GM23248 (cell line): ENCODE measurements around the gene CYB561A3. TPM values are rescaled to one million over a fixed set of nuclear protein-coding genes. Genes with fewer than 3 reads are reported as not detected.

Experiments used
- DNase-seq: peaks from one replicate; pipeline ENCODE4 v3.0.0-alpha.2; 2015
- H2AFZ ChIP-seq: fragments of 200-600 bp; sonication (generic); 2 replicates; pipeline ENCODE4 v1.6.1; 2016; ENCODE audit warnings: antibody characterized with exemption
- H3F3A ChIP-seq: fragments of 200-600 bp; sonication (generic); 2 replicates; pipeline ENCODE4 v1.6.1; 2016; ENCODE audit warnings: mild to moderate bottlenecking, antibody characterized with exemption, mixed run types; ENCODE audit not compliant: insufficient read depth
- H3K27ac ChIP-seq: fragments of 200-600 bp; sonication (generic); 2 replicates; pipeline ENCODE4 v1.5.1; 2016; ENCODE audit warnings: mild to moderate bottlenecking
- H3K27me3 ChIP-seq: fragments of 200-600 bp; sonication (generic); replicated peaks from 2 replicates; pipeline ENCODE4 v1.6.1; 2016; ENCODE audit warnings: mild to moderate bottlenecking; ENCODE audit not compliant: insufficient read depth
- H3K36me3 ChIP-seq: fragments of 200-600 bp; sonication (generic); 2 replicates; pipeline ENCODE4 v1.6.1; 2016; ENCODE audit warnings: low read depth, mild to moderate bottlenecking
- H3K4me1 ChIP-seq: fragments of 200-600 bp; sonication (generic); 2 replicates; pipeline ENCODE4 v1.6.1; 2016; ENCODE audit warnings: mild to moderate bottlenecking; ENCODE audit not compliant: insufficient read depth
- H3K4me2 ChIP-seq: fragments of 200-600 bp; sonication (generic); one replicate; pipeline ENCODE4 v1.6.1; 2016; ENCODE audit warnings: mild to moderate bottlenecking; ENCODE audit not compliant: unreplicated experiment
- H3K4me3 ChIP-seq: fragments of 200-600 bp; sonication (generic); 2 replicates; pipeline ENCODE4 v1.5.1; 2016; ENCODE audit warnings: mild to moderate bottlenecking
- H3K79me2 ChIP-seq: fragments of 200-600 bp; sonication (generic); 2 replicates; pipeline ENCODE4 v1.6.1; 2016; ENCODE audit warnings: mild to moderate bottlenecking; ENCODE audit not compliant: insufficient read depth
- H3K9ac ChIP-seq: fragments of 200-600 bp; sonication (generic); 2 replicates; pipeline ENCODE4 v1.6.1; 2016; ENCODE audit warnings: mild to moderate bottlenecking
- H3K9me2 ChIP-seq: fragments of 200-600 bp; sonication (generic); 2 replicates; pipeline ENCODE4 v1.6.1; 2016; ENCODE audit warnings: mixed run types, mild to moderate bottlenecking, moderate library complexity; ENCODE audit not compliant: insufficient read depth
- H3K9me3 ChIP-seq: fragments of 200-600 bp; sonication (generic); one replicate; pipeline ENCODE4 v1.6.1; 2017; ENCODE audit warnings: low read depth
- H4K20me1 ChIP-seq: fragments of 200-600 bp; sonication (generic); 2 replicates; pipeline ENCODE4 v1.6.0; 2016; ENCODE audit not compliant: insufficient read depth
- EZH2 ChIP-seq: fragments of 200-600 bp; sonication (generic); IDR thresholded peaks from 2 replicates; pipeline ENCODE4 v1.6.1; 2018; ENCODE audit warnings: antibody characterized with exemption, mild to moderate bottlenecking; ENCODE audit not compliant: insufficient read depth, poor library complexity, severe bottlenecking
- EZH2phosphoT487 ChIP-seq: fragments of 200-600 bp; sonication (generic); IDR thresholded peaks from 2 replicates; pipeline ENCODE4 v1.6.1; 2018; ENCODE audit warnings: antibody characterized with exemption, moderate library complexity, mild to moderate bottlenecking, low read depth; ENCODE audit not compliant: insufficient read depth
- WGBS, 2 experiments: methylation state at CpG; one replicate each; pipeline ENCODE4 v1.1.6; 2015 to 2017; ENCODE audit warnings: low lambda C conversion rate in 2 of 2, low coverage in 1 of 2; ENCODE audit errors: missing lambda C conversion rate in 2 of 2; 5-methylcytosine and 5-hydroxymethylcytosine counted together
- in situ Hi-C: fragments of 300-500 bp; cut with MboI; formaldehyde crosslinking; loops from 2 replicates; pipeline ENCODE4 v1.15.0; 2020
- polyA plus RNA-seq: library from polyadenylated mRNA; unstranded; fragments of >200 nt; fragmentation: Nextera tagmentation; extraction: Ambion mirVana; gene quantifications from 2 replicates; pipeline ENCODE4 v1.2.1, GENCODE V29; 2016
- total RNA-seq: library from RNA; depleted of rRNA; stranded (reverse); fragments of >200 nt; shearing (Covaris generic); gene quantifications from 2 replicates; pipeline ENCODE4 v1.2.3, GENCODE V29; 2014

Gene CYB561A3
- total and polyA plus RNA-seq, 2 experiments from 2014 or later, result 42.9 to 49.0 TPM

GRCh38 chr11:61359516-61359915 is 2.2 kb downstream of the CYB561A3 start:
- Histone ChIP-seq H3K9me2 (no peaks in the 10 kb centered on the region), H3K27ac (no peak overlapping the region), H4K20me1 (no peaks in the 10 kb centered on the region), H3K27me3 (no peaks in the 10 kb centered on the region), H2AFZ (no peak overlapping the region), H3K4me2 (no peak overlapping the region), H3K79me2 (peaks cover 47% of the 10 kb centered on the region), H3K4me1 (peaks cover 4% of the 10 kb centered on the region; the same call in 1 of the 2 replicates), H3K4me3 (no peak overlapping the region), H3K9ac (no peak overlapping the region), H3K9me3 (no peaks in the 10 kb centered on the region), H3K36me3 (no peaks in the 10 kb centered on the region), H3F3A (0 out of 2 replicates have a peak, but pooled peaks cover 6% of the 10 kb centered on the region)
- WGBS, 2 experiments, result 98 to 99% methylated on average over 6 of the region's 6 CpGs
- TF ChIP-seq EZH2phosphoT487 (no peak), EZH2 (no peak)
- DNase-seq, result no peak
- in situ Hi-C loops, result no loop called here

DNA sequence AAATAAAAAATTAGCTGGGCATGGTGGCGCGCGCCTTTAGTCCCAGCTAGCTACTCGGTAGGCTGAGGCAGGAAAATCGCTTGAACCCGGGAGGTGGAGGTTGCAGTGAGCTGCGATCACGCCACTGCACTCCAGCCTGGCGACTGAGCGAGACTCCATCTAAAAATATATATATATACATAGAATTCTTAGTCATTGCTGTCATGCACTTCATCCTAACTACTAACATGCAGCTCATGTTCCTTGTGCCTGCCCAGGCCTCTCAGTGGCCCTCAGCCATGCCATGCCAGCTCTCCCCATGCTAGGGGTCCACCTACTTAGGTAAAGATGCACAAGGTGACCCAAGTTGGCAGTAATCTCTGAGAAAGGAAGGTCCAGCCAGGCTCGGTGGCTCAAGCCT is 3.1 kb downstream of the CYB561A3 start:
- no peaks in the 10 kb centered on the region for H3K36me3 ChIP-seq
- no peaks in the 10 kb centered on the region for H4K20me1 ChIP-seq
- no peak overlapping the region for H2AFZ ChIP-seq
- H3K27ac ChIP-seq, result no peak overlapping the region
- H3F3A ChIP-seq, result 0 out of 2 replicates have a peak, but pooled peaks cover 6% of the 10 kb centered on the region
- in situ Hi-C loops, result no loop called here
- no peak overlapping the region for H3K4me2 ChIP-seq
- no peak overlapping the region for H3K9ac ChIP-seq
- H3K9me2 ChIP-seq, result no peaks in the 10 kb centered on the region
- peaks cover 38% of the 10 kb centered on the region for H3K79me2 ChIP-seq
- H3K27me3 ChIP-seq, result no peaks in the 10 kb centered on the region
- TF ChIP-seq EZH2 (no peak), EZH2phosphoT487 (no peak)
- WGBS, 2 experiments, result 99 to 100% methylated on average over 11 of the region's 11 CpGs
- peaks cover 4% of the 10 kb centered on the region; the same call in 1 of the 2 replicates for H3K4me1 ChIP-seq
- no peak overlapping the region for H3K4me3 ChIP-seq
- DNase-seq, result no peak
- H3K9me3 ChIP-seq, result no peaks in the 10 kb centered on the region

- Histone ChIP-seq H3F3A (0 out of 2 replicates have a peak, but pooled peaks cover 6% of the 10 kb centered on the region), H3K9me3 (no peaks in the 10 kb centered on the region), H3K79me2 (peaks cover 31% of the 10 kb centered on the region), H3K4me3 (no peak overlapping the region), H3K27ac (no peak overlapping the region), H3K36me3 (no peaks in the 10 kb centered on the region), H3K9me2 (no peaks in the 10 kb centered on the region), H3K4me1 (peaks cover 4% of the 10 kb centered on the region; the same call in 1 of the 2 replicates), H2AFZ (no peak overlapping the region), H4K20me1 (no peaks in the 10 kb centered on the region), H3K4me2 (no peak overlapping the region), H3K27me3 (no peaks in the 10 kb centered on the region), H3K9ac (no peak overlapping the region)
- DNase-seq, result no peak
- no peak for TF ChIP-seq EZH2phosphoT487
- TF ChIP-seq EZH2, result no peak
- in situ Hi-C loops, result no loop called here
- 85 to 89% methylated on average over 6 of the region's 6 CpGs for WGBS, 2 experiments
Observed at GRCh38 chr11:61357894-61358239, 3.8 kb downstream of the CYB561A3 start.

GRCh38 chr11:61357233-61357893 is 4.3 kb downstream of the CYB561A3 start:
- in situ Hi-C loops, result no loop called here
- no peak for DNase-seq
- no peaks in the 10 kb centered on the region for H3K9me3 ChIP-seq
- H3K4me3 ChIP-seq, result no peak overlapping the region
- H3K4me2 ChIP-seq, result no peak overlapping the region
- no peak overlapping the region for H2AFZ ChIP-seq
- H3K36me3 ChIP-seq, result no peaks in the 10 kb centered on the region
- H3K9me2 ChIP-seq, result no peaks in the 10 kb centered on the region
- peaks cover 27% of the 10 kb centered on the region for H3K79me2 ChIP-seq
- H3K9ac ChIP-seq, result no peak overlapping the region
- H3F3A ChIP-seq, result 0 out of 2 replicates have a peak, but pooled peaks cover 6% of the 10 kb centered on the region
- peaks cover 4% of the 10 kb centered on the region; the same call in 1 of the 2 replicates for H3K4me1 ChIP-seq
- no peaks in the 10 kb centered on the region for H3K27me3 ChIP-seq
- WGBS, 2 experiments, result 89 to 91% methylated on average over 9 of the region's 9 CpGs
- TF ChIP-seq EZH2phosphoT487 (no peak), EZH2 (no peak)
- H4K20me1 ChIP-seq, result no peaks in the 10 kb centered on the region
- no peak overlapping the region for H3K27ac ChIP-seq
